ENCODE data around the gene FBF1.

Gene FBF1

DNA sequence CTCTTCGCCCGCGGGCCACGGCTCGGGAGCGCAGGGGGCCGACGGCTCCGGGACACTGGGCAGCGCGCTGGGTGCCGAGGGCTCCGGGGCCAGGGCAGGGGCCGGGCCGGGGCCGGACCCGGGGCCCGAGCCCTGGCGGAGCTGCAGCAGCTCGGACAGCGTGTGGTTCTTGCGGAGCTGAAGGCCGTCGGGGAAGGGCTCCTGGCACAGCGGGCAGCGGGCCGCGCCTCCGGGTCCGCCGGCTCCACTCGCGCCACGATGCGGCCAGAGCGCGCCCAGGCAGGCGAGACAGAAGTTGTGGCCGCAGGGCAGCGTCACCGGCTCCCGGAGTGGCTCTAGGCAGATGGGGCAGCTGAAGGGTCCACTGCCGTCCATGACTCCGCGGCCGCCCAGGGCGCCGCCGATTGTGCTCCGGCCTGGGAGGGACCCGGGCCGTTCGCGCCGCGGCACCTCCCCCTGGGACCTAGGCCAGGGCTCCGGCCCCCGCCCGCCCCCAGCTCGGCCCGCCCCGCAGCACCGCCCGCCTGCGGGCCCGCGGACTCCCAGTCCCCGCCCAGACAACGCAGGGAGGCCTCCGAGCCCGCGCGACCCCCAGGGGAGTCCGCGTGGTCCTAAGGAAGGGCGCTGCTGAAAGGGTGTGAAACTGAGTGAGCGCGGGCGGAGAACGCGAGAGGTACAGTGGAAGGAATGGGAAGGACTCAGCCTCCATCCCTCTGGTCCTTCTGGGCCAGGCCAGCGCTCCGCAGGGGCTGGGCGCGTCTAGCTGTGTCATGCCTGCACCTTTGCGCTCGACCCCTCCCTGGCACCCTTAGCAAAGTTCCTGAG, 62.5 kb downstream of the FBF1 start, which contains the start of gene TRIM47 (continued):
- TF ChIP-seq, protein P1, sequence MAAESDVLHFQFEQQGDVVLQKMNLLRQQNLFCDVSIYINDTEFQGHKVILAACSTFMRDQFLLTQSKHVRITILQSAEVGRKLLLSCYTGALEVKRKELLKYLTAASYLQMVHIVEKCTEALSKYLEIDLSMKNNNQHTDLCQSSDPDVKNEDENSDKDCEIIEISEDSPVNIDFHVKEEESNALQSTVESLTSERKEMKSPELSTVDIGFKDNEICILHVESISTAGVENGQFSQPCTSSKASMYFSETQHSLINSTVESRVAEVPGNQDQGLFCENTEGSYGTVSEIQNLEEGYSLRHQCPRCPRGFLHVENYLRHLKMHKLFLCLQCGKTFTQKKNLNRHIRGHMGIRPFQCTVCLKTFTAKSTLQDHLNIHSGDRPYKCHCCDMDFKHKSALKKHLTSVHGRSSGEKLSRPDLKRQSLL (tag by site-specific recombination; IDR thresholded peaks at IDR 0.05): peak; percentile 49
- 0 out of 2 replicates have a peak, but pooled peaks have one; percentile 18 for TF ChIP-seq WT1 (tag by site-specific recombination; IDR thresholded peaks at IDR 0.05)
- peak; percentile 67 for TF ChIP-seq ZNF335 (tag by site-specific recombination; conservative IDR thresholded peaks at IDR 0.05)
- no peak for TF ChIP-seq ZNF132 (tag by site-specific recombination; IDR thresholded peaks at IDR 0.05; ENCODE audit: borderline replicate concordance)
- TF ChIP-seq KLF1 (tag by site-specific recombination; IDR thresholded peaks at IDR 0.05): peak; percentile 92
- TF ChIP-seq GLIS1 (tag by site-specific recombination; IDR thresholded peaks at IDR 0.05): peak; percentile 93
- no peak for TF ChIP-seq ZBTB21 (tag by site-specific recombination; IDR thresholded peaks at IDR 0.05)
- TF ChIP-seq ZNF394 (tag by site-specific recombination; IDR thresholded peaks at IDR 0.05; ENCODE audit: borderline replicate concordance): no peak
- TF ChIP-seq YY1 (tag by site-specific recombination; IDR thresholded peaks at IDR 0.05): no peak; the same call in 1 of the 2 replicates
- TF ChIP-seq ZNF629 (tag by site-specific recombination; IDR thresholded peaks at IDR 0.05): 0 out of 2 replicates have a peak, but pooled peaks have one; percentile 28
- peak; percentile 74 for TF ChIP-seq ZBTB48 (tag by site-specific recombination; IDR thresholded peaks at IDR 0.05)
- TF ChIP-seq ZNF548 (tag by site-specific recombination; IDR thresholded peaks at IDR 0.05): peak; percentile 14; the same call in 1 of the 2 replicates
- TF ChIP-seq ZNF549 (tag by site-specific recombination; IDR thresholded peaks at IDR 0.05): no peak
- TF ChIP-seq ZBTB17 (tag by site-specific recombination; IDR thresholded peaks at IDR 0.05): peak; percentile 72
- TF ChIP-seq ZNF747 (tag by site-specific recombination; IDR thresholded peaks at IDR 0.05): no peak
- peak; percentile 40; the same call in 1 of the 2 replicates for TF ChIP-seq ZBTB20 (tag by site-specific recombination; IDR thresholded peaks at IDR 0.05)
- TF ChIP-seq SP2 (tag by site-specific recombination; IDR thresholded peaks at IDR 0.05): peak; percentile 58
- no peak for TF ChIP-seq ZNF157 (tag by site-specific recombination; IDR thresholded peaks at IDR 0.05)
- TF ChIP-seq, protein P2, sequence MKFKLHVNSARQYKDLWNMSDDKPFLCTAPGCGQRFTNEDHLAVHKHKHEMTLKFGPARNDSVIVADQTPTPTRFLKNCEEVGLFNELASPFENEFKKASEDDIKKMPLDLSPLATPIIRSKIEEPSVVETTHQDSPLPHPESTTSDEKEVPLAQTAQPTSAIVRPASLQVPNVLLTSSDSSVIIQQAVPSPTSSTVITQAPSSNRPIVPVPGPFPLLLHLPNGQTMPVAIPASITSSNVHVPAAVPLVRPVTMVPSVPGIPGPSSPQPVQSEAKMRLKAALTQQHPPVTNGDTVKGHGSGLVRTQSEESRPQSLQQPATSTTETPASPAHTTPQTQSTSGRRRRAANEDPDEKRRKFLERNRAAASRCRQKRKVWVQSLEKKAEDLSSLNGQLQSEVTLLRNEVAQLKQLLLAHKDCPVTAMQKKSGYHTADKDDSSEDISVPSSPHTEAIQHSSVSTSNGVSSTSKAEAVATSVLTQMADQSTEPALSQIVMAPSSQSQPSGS (tag by site-specific recombination; IDR thresholded peaks at IDR 0.05; ENCODE audit: low read depth): no peak
- no peak; the same call in 1 of the 2 replicates for TF ChIP-seq KLF7 (tag by site-specific recombination; IDR thresholded peaks at IDR 0.05; ENCODE audit: borderline replicate concordance)
- no peak; the same call in 1 of the 2 replicates for TF ChIP-seq ZNF677 (tag by site-specific recombination; IDR thresholded peaks at IDR 0.05)
- TF ChIP-seq KLF10 (tag by site-specific recombination; IDR thresholded peaks at IDR 0.05): 0 out of 2 replicates have a peak, but pooled peaks have one; percentile 17
- TF ChIP-seq, protein P3, sequence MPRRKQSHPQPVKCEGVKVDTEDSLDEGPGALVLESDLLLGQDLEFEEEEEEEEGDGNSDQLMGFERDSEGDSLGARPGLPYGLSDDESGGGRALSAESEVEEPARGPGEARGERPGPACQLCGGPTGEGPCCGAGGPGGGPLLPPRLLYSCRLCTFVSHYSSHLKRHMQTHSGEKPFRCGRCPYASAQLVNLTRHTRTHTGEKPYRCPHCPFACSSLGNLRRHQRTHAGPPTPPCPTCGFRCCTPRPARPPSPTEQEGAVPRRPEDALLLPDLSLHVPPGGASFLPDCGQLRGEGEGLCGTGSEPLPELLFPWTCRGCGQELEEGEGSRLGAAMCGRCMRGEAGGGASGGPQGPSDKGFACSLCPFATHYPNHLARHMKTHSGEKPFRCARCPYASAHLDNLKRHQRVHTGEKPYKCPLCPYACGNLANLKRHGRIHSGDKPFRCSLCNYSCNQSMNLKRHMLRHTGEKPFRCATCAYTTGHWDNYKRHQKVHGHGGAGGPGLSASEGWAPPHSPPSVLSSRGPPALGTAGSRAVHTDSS (tag by site-specific recombination; IDR thresholded peaks at IDR 0.05): no peak
- TF ChIP-seq, protein P4, sequence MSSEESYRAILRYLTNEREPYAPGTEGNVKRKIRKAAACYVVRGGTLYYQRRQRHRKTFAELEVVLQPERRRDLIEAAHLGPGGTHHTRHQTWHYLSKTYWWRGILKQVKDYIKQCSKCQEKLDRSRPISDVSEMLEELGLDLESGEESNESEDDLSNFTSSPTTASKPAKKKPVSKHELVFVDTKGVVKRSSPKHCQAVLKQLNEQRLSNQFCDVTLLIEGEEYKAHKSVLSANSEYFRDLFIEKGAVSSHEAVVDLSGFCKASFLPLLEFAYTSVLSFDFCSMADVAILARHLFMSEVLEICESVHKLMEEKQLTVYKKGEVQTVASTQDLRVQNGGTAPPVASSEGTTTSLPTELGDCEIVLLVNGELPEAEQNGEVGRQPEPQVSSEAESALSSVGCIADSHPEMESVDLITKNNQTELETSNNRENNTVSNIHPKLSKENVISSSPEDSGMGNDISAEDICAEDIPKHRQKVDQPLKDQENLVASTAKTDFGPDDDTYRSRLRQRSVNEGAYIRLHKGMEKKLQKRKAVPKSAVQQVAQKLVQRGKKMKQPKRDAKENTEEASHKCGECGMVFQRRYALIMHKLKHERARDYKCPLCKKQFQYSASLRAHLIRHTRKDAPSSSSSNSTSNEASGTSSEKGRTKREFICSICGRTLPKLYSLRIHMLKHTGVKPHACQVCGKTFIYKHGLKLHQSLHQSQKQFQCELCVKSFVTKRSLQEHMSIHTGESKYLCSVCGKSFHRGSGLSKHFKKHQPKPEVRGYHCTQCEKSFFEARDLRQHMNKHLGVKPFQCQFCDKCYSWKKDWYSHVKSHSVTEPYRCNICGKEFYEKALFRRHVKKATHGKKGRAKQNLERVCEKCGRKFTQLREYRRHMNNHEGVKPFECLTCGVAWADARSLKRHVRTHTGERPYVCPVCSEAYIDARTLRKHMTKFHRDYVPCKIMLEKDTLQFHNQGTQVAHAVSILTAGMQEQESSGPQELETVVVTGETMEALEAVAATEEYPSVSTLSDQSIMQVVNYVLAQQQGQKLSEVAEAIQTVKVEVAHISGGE (tag by site-specific recombination; conservative IDR thresholded peaks at IDR 0.05; ENCODE audit: low read depth): peak; percentile 54
- TF ChIP-seq, protein P5, sequence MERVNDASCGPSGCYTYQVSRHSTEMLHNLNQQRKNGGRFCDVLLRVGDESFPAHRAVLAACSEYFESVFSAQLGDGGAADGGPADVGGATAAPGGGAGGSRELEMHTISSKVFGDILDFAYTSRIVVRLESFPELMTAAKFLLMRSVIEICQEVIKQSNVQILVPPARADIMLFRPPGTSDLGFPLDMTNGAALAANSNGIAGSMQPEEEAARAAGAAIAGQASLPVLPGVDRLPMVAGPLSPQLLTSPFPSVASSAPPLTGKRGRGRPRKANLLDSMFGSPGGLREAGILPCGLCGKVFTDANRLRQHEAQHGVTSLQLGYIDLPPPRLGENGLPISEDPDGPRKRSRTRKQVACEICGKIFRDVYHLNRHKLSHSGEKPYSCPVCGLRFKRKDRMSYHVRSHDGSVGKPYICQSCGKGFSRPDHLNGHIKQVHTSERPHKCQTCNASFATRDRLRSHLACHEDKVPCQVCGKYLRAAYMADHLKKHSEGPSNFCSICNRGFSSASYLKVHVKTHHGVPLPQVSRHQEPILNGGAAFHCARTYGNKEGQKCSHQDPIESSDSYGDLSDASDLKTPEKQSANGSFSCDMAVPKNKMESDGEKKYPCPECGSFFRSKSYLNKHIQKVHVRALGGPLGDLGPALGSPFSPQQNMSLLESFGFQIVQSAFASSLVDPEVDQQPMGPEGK (tag by site-specific recombination; IDR thresholded peaks at IDR 0.05): peak; percentile 31; the same call in 1 of the 2 replicates
- TF ChIP-seq SCRT2 (tag by site-specific recombination; IDR thresholded peaks at IDR 0.05): no peak
- TF ChIP-seq KLF16 (tag by site-specific recombination; IDR thresholded peaks at IDR 0.05): 0 out of 2 replicates have a peak, but pooled peaks have one; percentile 5
- no peak for TF ChIP-seq ZNF311 (tag by site-specific recombination; IDR thresholded peaks at IDR 0.05; ENCODE audit: borderline replicate concordance)
- no peak for TF ChIP-seq ZNF48 (tag by site-specific recombination; IDR thresholded peaks at IDR 0.05)
- peak; percentile 85 for TF ChIP-seq ZBTB8A (tag by site-specific recombination; IDR thresholded peaks at IDR 0.05)
- no peak for TF ChIP-seq OSR2 (tag by site-specific recombination; IDR thresholded peaks at IDR 0.05)

Measured in HEK293 (cell line).